IPS-11a (cell line): ENCODE results near the gene CLCN6.

Experiments used
- H3K4me3 ChIP-seq: one replicate; pipeline ENCODE4 v1.5.1; 2013; ENCODE audit warnings: low read depth, low read length, control low read depth

CLCN6 gene

DNA sequence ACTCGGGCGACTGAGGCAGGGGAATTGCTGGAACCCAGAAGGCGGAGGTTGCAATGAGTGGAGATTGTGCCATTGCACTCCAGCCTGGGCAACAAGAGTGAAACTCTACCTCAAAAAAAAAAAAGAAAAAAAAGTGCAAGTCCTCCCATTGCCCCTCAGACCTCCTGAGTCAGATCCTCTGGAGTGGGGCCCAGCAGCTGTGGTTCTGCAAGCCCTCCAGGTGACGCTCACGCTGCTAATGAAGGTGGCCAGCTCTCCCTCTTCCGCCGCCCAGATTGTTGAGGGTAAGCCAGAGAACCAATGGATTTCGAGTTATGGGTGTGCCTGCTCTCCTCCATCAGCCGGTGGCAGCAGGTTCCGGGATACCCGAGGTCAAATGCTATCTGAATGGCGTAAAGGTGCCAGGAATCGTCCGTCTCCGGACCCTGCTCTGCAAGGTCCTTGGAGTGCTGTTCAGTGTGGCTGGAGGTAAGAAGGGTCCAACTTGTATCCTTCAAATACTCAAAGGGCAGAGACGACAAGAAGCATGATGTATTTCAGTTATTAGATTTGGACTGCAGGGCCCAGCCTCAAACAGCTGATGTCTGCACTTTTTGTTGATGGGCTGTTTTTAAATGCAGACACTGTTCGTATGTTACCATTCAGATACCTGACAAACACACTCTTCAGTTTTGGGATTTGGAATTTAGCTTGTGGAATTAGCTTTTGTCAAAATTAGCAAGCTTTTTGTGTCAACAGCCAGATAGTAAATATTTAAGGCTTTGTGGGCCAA is 17.6 kb downstream of the CLCN6 start:
- H3K4me3 ChIP-seq: no peak overlapping the region

- no peak overlapping the region for H3K4me3 ChIP-seq
Observed at GRCh38 chr1:11825131-11825530, 19.1 kb downstream of the CLCN6 start.

GRCh38 chr1:11826946-11827345 is 21.0 kb downstream of the CLCN6 start:
- H3K4me3 ChIP-seq: no peak overlapping the region

DNA sequence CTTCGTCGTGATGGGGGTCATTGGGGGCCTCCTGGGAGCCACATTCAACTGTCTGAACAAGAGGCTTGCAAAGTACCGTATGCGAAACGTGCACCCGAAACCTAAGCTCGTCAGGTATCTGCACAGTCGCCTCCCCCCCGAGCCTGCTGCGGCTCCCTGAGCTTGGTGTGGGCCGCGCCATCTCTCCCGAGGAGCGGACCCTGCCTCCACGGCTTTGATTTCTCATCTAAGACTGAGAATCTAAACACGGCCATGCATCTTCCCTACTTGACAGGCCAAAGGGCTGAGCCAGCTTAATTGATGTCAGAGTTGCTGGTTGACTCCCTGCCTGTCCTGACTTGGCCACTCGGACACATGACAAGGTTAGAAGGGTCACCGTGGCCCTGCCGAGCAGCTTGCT is 22.5 kb downstream of the CLCN6 start:
- no peak overlapping the region for H3K4me3 ChIP-seq

DNA sequence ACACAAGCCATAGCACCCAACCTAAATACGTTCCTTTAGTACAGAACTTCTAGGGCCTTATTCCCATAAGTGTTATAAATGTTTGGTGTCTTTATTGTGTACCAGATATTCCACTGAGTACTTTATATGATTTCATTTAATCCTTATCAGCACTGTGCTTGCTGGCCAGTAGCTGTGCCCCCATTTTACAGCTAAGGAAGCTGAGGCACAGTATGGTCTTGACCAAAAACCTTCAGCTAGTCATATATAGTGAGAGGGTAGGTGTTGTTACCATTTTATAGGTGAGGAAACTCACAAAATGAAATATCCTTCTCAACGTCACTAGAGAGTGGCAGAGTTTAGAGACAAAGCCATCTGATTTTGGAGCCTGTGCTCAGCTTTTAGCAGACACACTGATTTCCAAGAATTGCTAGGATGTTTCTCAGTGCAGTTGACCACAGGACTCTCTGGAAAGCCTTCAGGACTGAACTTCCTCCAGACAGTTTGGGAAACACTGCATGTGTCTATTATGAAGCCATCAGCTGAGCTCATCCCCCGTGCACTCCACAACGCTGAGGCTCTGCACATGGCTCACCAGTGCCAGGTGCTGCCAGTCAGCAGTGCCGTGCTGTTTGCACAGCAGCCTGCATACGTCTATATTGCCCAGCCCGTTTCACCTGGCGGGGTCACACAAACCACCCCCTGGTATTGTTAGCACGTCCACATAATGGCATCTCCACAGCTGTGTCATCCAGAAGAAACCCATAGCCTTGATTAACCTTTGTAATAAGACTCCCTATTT is 26.1 kb downstream of the CLCN6 start:
- no peak overlapping the region for H3K4me3 ChIP-seq

GRCh38 chr1:11833497-11833896 is 27.5 kb downstream of the CLCN6 start:
- no peak overlapping the region for H3K4me3 ChIP-seq

DNA sequence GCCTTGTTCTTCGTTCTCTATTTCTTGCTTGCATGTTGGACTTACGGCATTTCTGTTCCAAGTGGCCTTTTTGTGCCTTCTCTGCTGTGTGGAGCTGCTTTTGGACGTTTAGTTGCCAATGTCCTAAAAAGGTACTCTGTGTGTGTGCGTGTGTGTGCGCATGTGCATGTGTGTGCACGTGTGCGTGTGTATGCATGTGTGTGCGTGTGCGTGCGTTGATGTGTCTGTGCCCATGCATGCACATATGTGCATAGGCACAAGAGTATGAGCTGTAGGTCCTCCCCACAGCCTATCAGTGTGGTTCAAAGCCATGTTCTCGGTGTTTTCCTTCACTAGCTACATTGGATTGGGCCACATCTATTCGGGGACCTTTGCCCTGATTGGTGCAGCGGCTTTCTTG is 27.9 kb downstream of the CLCN6 start:
- no peak overlapping the region for H3K4me3 ChIP-seq

DNA sequence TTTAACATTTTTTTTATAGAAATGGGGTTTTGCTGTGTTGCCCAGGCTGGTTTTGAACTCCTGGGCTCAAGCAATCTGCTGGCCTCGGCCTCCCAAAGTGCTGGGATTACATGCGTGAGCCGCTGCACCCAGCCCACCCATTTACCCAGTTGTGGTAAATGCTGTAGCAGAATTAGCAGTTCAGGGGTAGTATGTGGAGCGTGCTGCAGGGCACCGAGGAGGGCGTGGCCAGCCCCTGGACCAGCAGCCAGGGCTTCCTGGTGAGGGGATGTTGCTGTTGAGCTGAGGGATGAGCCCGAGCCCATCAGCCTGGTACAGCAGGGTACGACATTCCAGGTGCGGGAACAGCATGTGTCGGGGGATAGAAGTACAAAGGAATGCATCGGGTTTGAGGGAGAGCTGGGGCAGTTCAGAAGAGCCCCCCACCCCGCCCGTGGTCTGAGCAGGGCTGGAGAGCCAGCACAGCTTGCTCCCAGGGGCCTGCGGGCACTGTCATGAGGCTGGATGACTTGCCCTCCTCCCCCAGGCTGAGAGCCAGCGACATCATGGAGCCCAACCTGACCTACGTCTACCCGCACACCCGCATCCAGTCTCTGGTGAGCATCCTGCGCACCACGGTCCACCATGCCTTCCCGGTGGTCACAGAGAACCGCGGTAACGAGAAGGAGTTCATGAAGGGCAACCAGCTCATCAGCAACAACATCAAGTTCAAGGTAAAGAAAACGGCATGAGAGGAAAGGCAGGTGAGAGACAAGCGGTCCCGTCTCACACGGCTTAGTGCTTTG is 29.6 kb downstream of the CLCN6 start:
- H3K4me3 ChIP-seq: no peak overlapping the region

DNA sequence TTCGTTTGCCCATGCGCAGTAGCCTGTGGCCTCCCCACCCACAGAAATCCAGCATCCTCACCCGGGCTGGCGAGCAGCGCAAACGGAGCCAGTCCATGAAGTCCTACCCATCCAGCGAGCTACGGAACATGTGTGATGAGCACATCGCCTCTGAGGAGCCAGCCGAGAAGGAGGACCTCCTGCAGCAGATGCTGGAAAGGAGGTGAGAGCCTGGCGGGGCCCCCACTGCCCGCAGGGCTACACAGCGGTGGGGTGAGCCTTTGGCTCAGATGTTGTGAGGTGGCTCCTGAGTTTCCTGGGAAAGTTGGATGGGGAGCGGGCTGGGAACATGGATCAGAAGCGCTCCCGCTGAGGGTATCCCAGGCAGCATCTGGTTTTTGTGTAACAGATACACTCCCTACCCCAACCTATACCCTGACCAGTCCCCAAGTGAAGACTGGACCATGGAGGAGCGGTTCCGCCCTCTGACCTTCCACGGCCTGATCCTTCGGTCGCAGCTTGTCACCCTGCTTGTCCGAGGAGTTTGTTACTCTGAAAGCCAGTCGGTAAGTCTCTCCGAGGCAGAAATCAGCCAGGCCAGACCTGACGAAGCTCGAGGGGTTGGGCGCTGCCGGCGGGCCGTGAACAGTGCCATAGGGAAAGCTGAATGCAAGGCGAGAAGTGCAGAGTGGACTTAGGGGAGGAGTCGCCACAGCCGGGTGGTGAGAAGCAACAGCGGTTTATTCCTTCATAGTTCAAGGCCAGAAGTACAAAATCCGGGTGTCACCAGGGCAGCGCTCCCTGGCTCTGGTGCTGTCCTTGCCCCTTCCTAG is 31.2 kb downstream of the CLCN6 start:
- H3K4me3 ChIP-seq: no peak overlapping the region

DNA sequence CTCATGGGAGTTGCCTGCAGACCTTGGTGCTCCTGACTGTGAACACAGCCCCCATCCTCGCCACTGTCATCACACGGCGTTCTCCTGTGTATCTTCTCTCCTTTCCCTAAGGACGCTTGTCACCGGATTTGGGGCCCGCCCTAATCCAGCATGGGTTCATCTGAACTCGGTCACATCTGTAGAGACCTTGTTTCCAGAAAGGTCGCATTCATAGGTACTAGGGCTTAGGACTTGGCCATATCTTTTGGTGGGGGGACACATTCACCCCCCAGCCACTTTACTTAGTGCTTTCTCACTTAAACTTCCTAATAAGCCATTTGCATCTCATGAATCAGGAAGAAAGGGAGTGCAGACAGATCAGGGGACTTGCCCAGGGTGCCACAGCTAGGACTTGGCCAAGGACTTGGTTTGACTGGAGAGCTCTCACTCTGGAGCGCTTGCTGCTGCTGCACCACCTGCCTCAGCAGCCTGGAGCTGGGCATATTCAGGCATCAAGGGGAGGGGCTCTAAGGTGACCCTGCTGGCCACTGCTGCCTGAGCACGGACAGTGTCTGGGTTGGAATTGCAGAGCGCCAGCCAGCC is 31.9 kb downstream of the CLCN6 start:
- H3K4me3 ChIP-seq: no peak overlapping the region

GRCh38 chr1:11838349-11839272 is 32.6 kb downstream of the CLCN6 start:
- H3K4me3 ChIP-seq: no peak overlapping the region

DNA sequence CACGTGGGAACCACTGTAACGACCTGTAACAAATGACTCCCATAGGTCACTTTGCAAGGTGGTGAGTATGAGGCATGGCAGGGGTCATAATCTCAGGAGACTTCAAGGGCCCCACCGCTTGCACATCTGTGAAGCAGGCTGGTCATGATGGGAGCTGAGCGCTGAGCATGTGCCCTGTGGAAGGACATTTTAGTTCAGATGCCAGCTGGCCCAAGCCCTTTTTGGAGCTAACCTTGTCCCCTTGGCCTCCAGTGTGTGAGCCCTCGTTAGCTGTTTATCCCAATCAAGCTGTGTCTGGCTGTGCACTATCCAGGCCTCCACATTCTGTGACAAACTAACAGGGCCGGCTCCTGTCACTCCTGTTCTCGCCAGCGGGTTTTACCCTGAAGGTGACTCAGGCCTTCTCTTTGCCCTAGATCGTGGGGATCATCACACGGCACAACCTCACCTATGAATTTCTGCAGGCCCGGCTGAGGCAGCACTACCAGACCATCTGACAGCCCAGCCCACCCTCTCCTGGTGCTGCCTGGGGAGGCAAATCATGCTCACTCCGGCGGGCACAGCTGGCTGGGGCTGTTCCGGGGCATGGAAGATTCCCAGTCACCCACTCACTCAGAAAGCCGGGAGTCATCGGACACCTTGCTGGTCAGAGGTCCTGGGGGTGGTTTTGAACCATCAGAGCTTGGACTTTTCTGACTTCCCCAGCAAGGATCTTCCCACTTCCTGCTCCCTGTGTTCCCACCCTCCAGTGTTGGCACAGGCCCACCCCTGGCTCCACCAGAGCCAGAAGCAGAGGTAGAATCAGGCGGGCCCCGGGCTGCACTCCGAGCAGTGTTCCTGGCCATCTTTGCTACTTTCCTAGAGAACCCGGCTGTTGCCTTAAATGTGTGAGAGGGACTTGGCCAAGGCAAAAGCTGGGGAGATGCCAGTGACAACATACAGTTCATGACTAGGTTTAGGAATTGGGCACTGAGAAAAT is 34.0 kb downstream of the CLCN6 start:
- H3K4me3 ChIP-seq: no peak overlapping the region

GRCh38 chr1:11841245-11842153 is 35.5 kb downstream of the CLCN6 start:
- no peak overlapping the region for H3K4me3 ChIP-seq

- H3K4me3 ChIP-seq: no peak overlapping the region
Observed at GRCh38 chr1:11842154-11843041, 36.4 kb downstream of the CLCN6 start.

- H3K4me3 ChIP-seq: no peak overlapping the region
Observed at GRCh38 chr1:11845641-11846335, 39.8 kb downstream of the CLCN6 start.
